ENCODE data around the gene SLC66A3. TPM values are rescaled to one million over a fixed set of nuclear protein-coding genes. Genes with fewer than 3 reads are reported as not detected.

The SLC66A3 gene
- total and polyA plus RNA-seq, 2 donors (not counting 1 experiment from before 2014, with no cell fraction given): 23.7 to 32.4 TPM

DNA sequence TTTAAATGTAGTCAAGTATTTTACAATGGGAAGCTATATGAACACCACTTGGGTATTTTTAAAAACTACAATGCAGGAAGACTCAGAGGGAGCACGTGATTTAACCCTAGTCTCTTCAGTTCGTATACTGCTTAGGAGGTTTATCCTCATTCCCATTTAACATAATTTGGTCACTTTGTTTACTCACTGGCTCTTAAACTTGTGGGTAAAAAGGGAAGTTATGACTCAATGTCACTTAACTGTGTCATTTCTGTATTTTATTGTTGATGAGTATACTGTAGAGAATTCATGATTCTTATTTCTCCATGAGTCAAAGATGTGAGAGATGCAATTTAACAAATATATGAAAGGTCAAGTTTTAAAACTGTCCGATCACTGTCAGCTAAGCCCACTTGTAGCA, 48.2 kb downstream of the SLC66A3 start:
- Mint-ChIP-seq H3K4me1 (peaks cover 6% of the 10 kb centered on the region), H3K4me3 (no peak overlapping the region), H3K9me3 (ENCODE audit: insufficient read depth) (no peaks in the 10 kb centered on the region), H3K27ac (no peak overlapping the region), H3K27me3 (no peaks in the 10 kb centered on the region)
- H3K79me2 ChIP-seq (ENCODE audit: control insufficient read depth, insufficient read depth, low read length): no peaks in the 10 kb centered on the region
- WGBS (ENCODE audit: insufficient coverage): no CpG with 5 or more reads among the region's 3 CpGs
- H4K20me1 ChIP-seq (ENCODE audit: control insufficient read depth, insufficient read depth, low read length, poor library complexity, severe bottlenecking): no peaks in the 10 kb centered on the region
- no peak overlapping the region for H3K4me2 ChIP-seq (replicated peaks; ENCODE audit: low read depth, low read length, poor library complexity, severe bottlenecking)
- ATAC-seq (ENCODE audit: low read depth): no peak
- H3K27ac ChIP-seq (ENCODE audit: low read length in 2 of 2): no peak overlapping the region
- DNase-seq: no peak
- H2AFZ ChIP-seq (ENCODE audit: insufficient read depth, low read depth, low read length, poor library complexity, severe bottlenecking): no peak overlapping the region
- TF ChIP-seq, protein P1, sequence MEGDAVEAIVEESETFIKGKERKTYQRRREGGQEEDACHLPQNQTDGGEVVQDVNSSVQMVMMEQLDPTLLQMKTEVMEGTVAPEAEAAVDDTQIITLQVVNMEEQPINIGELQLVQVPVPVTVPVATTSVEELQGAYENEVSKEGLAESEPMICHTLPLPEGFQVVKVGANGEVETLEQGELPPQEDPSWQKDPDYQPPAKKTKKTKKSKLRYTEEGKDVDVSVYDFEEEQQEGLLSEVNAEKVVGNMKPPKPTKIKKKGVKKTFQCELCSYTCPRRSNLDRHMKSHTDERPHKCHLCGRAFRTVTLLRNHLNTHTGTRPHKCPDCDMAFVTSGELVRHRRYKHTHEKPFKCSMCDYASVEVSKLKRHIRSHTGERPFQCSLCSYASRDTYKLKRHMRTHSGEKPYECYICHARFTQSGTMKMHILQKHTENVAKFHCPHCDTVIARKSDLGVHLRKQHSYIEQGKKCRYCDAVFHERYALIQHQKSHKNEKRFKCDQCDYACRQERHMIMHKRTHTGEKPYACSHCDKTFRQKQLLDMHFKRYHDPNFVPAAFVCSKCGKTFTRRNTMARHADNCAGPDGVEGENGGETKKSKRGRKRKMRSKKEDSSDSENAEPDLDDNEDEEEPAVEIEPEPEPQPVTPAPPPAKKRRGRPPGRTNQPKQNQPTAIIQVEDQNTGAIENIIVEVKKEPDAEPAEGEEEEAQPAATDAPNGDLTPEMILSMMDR (IDR thresholded peaks at IDR 0.05): no peak
- TF ChIP-seq EZH2 (IDR thresholded peaks at IDR 0.05; ENCODE audit: borderline replicate concordance, insufficient read depth, low read depth, low read length, poor library complexity, severe bottlenecking): no peak
- H3K27me3 ChIP-seq (replicated peaks in 1 of 4; ENCODE audit: control extremely low read depth in 1 of 4, control insufficient read depth in 3 of 4, insufficient read depth in 4 of 4, low read length in 3 of 4): no peaks in the 10 kb centered on the region
- CTCF ChIA-PET: interaction anchor here (1.3 to 1.8 kb wide), 2 partner anchors 10 to 71 kb away, joined by 3 to 6 read pairs; a partner anchor contains a TSS
- POLR2A ChIA-PET: no interaction called here
- H3K9ac ChIP-seq (ENCODE audit: low read length): no peak overlapping the region
- peaks cover 8 to 11% of the 10 kb centered on the region in 2 experiments for H3K36me3 ChIP-seq (replicated peaks in 1 of 2; ENCODE audit: control extremely low read depth in 1 of 2, control insufficient read depth in 1 of 2, extremely low read depth in 1 of 2, insufficient read depth in 2 of 2, low read length in 1 of 2)
- intact Hi-C loops (cut with micrococcal nuclease): loop anchor here (5.0 kb wide), 1 partner anchor 41 kb away; no protein-coding TSS in a partner anchor
- no peak overlapping the region for H3K4me3 ChIP-seq (ENCODE audit: control extremely low read depth in 1 of 5, extremely low read depth in 1 of 5, insufficient read depth in 1 of 5, low read depth in 2 of 5, low read length in 4 of 5)
- H3K4me1 ChIP-seq (ENCODE audit: control insufficient read depth in 2 of 2, insufficient read depth in 2 of 2, low read length in 2 of 2): no peaks in the 10 kb centered on the region
- H3K9me3 ChIP-seq (ENCODE audit: control extremely low read depth in 1 of 3, control insufficient read depth in 2 of 3, insufficient read depth in 1 of 3, low read length in 2 of 3): no peaks in the 10 kb centered on the region

- no peaks in the 10 kb centered on the region for H3K27me3 Mint-ChIP-seq
- H3K4me1 ChIP-seq (ENCODE audit: control insufficient read depth in 2 of 2, insufficient read depth in 2 of 2, low read length in 2 of 2): no peaks in the 10 kb centered on the region
- H3K9me3 Mint-ChIP-seq (ENCODE audit: insufficient read depth): no peaks in the 10 kb centered on the region
- no peaks in the 10 kb centered on the region for H3K27me3 ChIP-seq (replicated peaks in 1 of 4; ENCODE audit: control extremely low read depth in 1 of 4, control insufficient read depth in 3 of 4, insufficient read depth in 4 of 4, low read length in 3 of 4)
- no peaks in the 10 kb centered on the region for H3K79me2 ChIP-seq (ENCODE audit: control insufficient read depth, insufficient read depth, low read length)
- no peak for TF ChIP-seq EZH2 (IDR thresholded peaks at IDR 0.05; ENCODE audit: borderline replicate concordance, insufficient read depth, low read depth, low read length, poor library complexity, severe bottlenecking)
- TF ChIP-seq, protein P1 (IDR thresholded peaks at IDR 0.05): no peak
- no peaks in the 10 kb centered on the region for H4K20me1 ChIP-seq (ENCODE audit: control insufficient read depth, insufficient read depth, low read length, poor library complexity, severe bottlenecking)
- DNase-seq: no peak
- POLR2A ChIA-PET: no interaction called here
- H3K27ac ChIP-seq (ENCODE audit: low read length in 2 of 2): no peak overlapping the region
- H3K36me3 ChIP-seq (replicated peaks in 1 of 2; ENCODE audit: control extremely low read depth in 1 of 2, control insufficient read depth in 1 of 2, extremely low read depth in 1 of 2, insufficient read depth in 2 of 2, low read length in 1 of 2): peaks cover 3 to 17% of the 10 kb centered on the region in 2 experiments
- no peak overlapping the region for H3K4me2 ChIP-seq (replicated peaks; ENCODE audit: low read depth, low read length, poor library complexity, severe bottlenecking)
- no peak overlapping the region for H3K27ac Mint-ChIP-seq
- no peak overlapping the region for H3K4me3 Mint-ChIP-seq
- no peaks in the 10 kb centered on the region for H3K9me3 ChIP-seq (ENCODE audit: control extremely low read depth in 1 of 3, control insufficient read depth in 2 of 3, insufficient read depth in 1 of 3, low read length in 2 of 3)
- no peak overlapping the region for H3K9ac ChIP-seq (ENCODE audit: low read length)
- intact Hi-C loops (cut with micrococcal nuclease): no loop called here
- no peak overlapping the region for H3K4me3 ChIP-seq (ENCODE audit: control extremely low read depth in 1 of 5, extremely low read depth in 1 of 5, insufficient read depth in 1 of 5, low read depth in 2 of 5, low read length in 4 of 5)
- H3K4me1 Mint-ChIP-seq: peaks cover 6% of the 10 kb centered on the region
- CTCF ChIA-PET: no interaction called here
- no peak overlapping the region for H2AFZ ChIP-seq (ENCODE audit: insufficient read depth, low read depth, low read length, poor library complexity, severe bottlenecking)
- no peak for ATAC-seq (ENCODE audit: low read depth)
Observed at GRCh38 chr2:11208083-11208482, 52.8 kb downstream of the SLC66A3 start.

All from B cell (primary cell).